ENCODE measurements around the gene C9orf57. TPM values are rescaled to one million over a fixed set of nuclear protein-coding genes. Genes with fewer than 3 reads are reported as not detected.

C9orf57 gene
- total and polyA plus RNA-seq, 9 of the 15 experiments (the other 6 are each of a cell fraction or from before 2014, with no cell fraction given) = not detected

DNA sequence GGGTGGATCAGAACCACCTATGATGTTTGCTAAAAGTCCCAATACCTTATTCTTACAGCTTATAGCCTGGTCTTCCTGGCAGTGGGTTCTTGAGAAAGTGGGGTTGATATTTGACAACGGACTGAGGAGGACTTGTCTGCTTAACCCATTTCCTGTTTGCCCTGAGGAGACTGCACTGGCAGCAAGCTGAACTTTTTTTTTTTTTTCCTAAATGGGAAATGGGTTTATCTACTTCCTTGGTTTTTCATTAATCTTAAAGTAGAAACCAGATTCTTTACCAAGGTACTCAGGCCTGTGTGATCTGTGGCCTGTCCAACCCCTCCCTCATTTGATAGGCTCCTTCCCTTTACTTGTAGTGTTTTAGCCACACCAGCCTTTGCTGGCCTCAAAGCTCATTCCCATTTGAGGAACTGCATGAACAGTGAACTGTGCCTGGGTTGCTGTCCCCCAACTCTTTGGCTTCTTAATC lies 47.1 kb downstream of the C9orf57 start:
- CTCF ChIA-PET (ENCODE audit: low intra/inter-chr PET ratio) = no interaction called here
- no TSS peak for BruUV-seq (replicated peaks)
- in situ Hi-C loops (cut with MboI) = loop anchor here (10.0 to 25.0 kb wide), 2 partner anchors 189 to 726 kb away; no protein-coding TSS in a partner anchor
- Histone ChIP-seq H3K27ac (ENCODE audit: extremely low read depth, low read depth, low read length) (no peak overlapping the region), H3K4me3 (no peak overlapping the region), H3K4me1 (replicated peaks in 1 of 2; ENCODE audit: control insufficient read depth in 2 of 2, insufficient read depth in 2 of 2, low read length in 2 of 2) (no peaks in the 10 kb centered on the region), H3K9ac (ENCODE audit: insufficient read depth in 1 of 2, low read depth in 2 of 2, low read length in 2 of 2) (no peak overlapping the region), H3K27me3 (ENCODE audit: control insufficient read depth in 2 of 2, insufficient read depth in 2 of 2, low read length in 2 of 2) (peaks cover 0 to 14% of the 10 kb centered on the region in 2 experiments; a peak in 3 of 5 replicates), H3K4me2 (ENCODE audit: insufficient read depth, low read length) (no peak overlapping the region), H3K79me2 (ENCODE audit: control insufficient read depth, insufficient read depth, low read length) (no peaks in the 10 kb centered on the region), H4K20me1 (replicated peaks; ENCODE audit: control insufficient read depth, insufficient read depth, low read length) (no peaks in the 10 kb centered on the region), H3K9me3 (replicated peaks; ENCODE audit: control insufficient read depth, insufficient read depth, low read depth, low read length) (no peaks in the 10 kb centered on the region), H3K36me3 (ENCODE audit: control insufficient read depth, insufficient read depth, low read length) (no peaks in the 10 kb centered on the region), H2AFZ (ENCODE audit: low read depth, low read length) (no peak overlapping the region), H3K9me1 (ENCODE audit: control insufficient read depth, insufficient read depth, low read length) (no peaks in the 10 kb centered on the region)
- ATAC-seq (no peak), FAIRE-seq (no peak), DNase-seq (ENCODE audit: extremely low read depth in 1 of 4, low spot score in 3 of 4) (no peak)
- WGBS (ENCODE audit: insufficient coverage, low coverage, missing lambda C conversion rate) = 0% methylated on average over 1 of the region's 1 CpG
- intact Hi-C loops (cut with micrococcal nuclease) = no loop called here
- POLR2A ChIA-PET = no interaction called here
- TF ChIP-seq DDX20 (tag; IDR thresholded peaks at IDR 0.05; ENCODE audit: low read depth) (no peak), C11orf30 (IDR thresholded peaks at IDR 0.05; ENCODE audit: low read depth) (no peak)

GRCh38 chr9:72012646-72013045 lies 47.8 kb downstream of the C9orf57 start:
- WGBS (ENCODE audit: insufficient coverage, low coverage, missing lambda C conversion rate) = 0% methylated on average over 4 of the region's 4 CpGs
- Histone ChIP-seq H3K79me2 (ENCODE audit: control insufficient read depth, insufficient read depth, low read length) (no peaks in the 10 kb centered on the region), H4K20me1 (replicated peaks; ENCODE audit: control insufficient read depth, insufficient read depth, low read length) (no peaks in the 10 kb centered on the region), H3K4me2 (ENCODE audit: insufficient read depth, low read length) (no peak overlapping the region), H3K4me3 (no peak overlapping the region), H3K27ac (ENCODE audit: extremely low read depth, low read depth, low read length) (no peak overlapping the region), H2AFZ (ENCODE audit: low read depth, low read length) (no peak overlapping the region), H3K27me3 (ENCODE audit: control insufficient read depth in 2 of 2, insufficient read depth in 2 of 2, low read length in 2 of 2) (peaks cover 0 to 18% of the 10 kb centered on the region in 2 experiments; a peak in 3 of 5 replicates), H3K9ac (ENCODE audit: insufficient read depth in 1 of 2, low read depth in 2 of 2, low read length in 2 of 2) (no peak overlapping the region), H3K4me1 (replicated peaks in 1 of 2; ENCODE audit: control insufficient read depth in 2 of 2, insufficient read depth in 2 of 2, low read length in 2 of 2) (peaks cover 0 to 4% of the 10 kb centered on the region in 2 experiments; a peak in 2 of 5 replicates), H3K9me1 (ENCODE audit: control insufficient read depth, insufficient read depth, low read length) (no peaks in the 10 kb centered on the region), H3K36me3 (ENCODE audit: control insufficient read depth, insufficient read depth, low read length) (no peaks in the 10 kb centered on the region), H3K9me3 (replicated peaks; ENCODE audit: control insufficient read depth, insufficient read depth, low read depth, low read length) (no peaks in the 10 kb centered on the region)
- in situ Hi-C loops (cut with MboI) (loop anchor here (10.0 to 25.0 kb wide), 2 partner anchors 188 to 725 kb away; no protein-coding TSS in a partner anchor), intact Hi-C loops (cut with micrococcal nuclease) (no loop called here)
- CTCF ChIA-PET (ENCODE audit: low intra/inter-chr PET ratio) = no interaction called here
- ATAC-seq (no peak), FAIRE-seq (no peak), DNase-seq (ENCODE audit: extremely low read depth in 1 of 4, low spot score in 3 of 4) (no peak)
- POLR2A ChIA-PET = no interaction called here
- TF ChIP-seq NFXL1 (CRISPR knock-in tag; IDR thresholded peaks at IDR 0.05) = no peak
- TF ChIP-seq, protein P1, sequence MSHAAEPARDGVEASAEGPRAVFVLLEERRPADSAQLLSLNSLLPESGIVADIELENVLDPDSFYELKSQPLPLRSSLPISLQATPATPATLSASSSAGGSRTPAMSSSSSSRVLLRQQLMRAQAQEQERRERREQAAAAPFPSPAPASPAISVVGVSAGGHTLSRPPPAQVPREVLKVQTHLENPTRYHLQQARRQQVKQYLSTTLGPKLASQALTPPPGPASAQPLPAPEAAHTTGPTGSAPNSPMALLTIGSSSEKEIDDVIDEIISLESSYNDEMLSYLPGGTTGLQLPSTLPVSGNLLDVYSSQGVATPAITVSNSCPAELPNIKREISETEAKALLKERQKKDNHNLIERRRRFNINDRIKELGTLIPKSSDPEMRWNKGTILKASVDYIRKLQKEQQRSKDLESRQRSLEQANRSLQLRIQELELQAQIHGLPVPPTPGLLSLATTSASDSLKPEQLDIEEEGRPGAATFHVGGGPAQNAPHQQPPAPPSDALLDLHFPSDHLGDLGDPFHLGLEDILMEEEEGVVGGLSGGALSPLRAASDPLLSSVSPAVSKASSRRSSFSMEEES (CRISPR knock-in tag; IDR thresholded peaks at IDR 0.05) = 0 out of 2 replicates have a peak, but pooled peaks have one; percentile 22
- TF ChIP-seq ZNF609 (CRISPR knock-in tag; IDR thresholded peaks at IDR 0.05; ENCODE audit: borderline replicate concordance) = no peak
- no peak for TF ChIP-seq ZNF197 (CRISPR knock-in tag; IDR thresholded peaks at IDR 0.05; ENCODE audit: low read depth)
- TF ChIP-seq RBM17 (IDR thresholded peaks at IDR 0.05; ENCODE audit: borderline replicate concordance, low read depth, low read length) = no peak
- BruUV-seq (replicated peaks) = no TSS peak

All from K562 (cell line).